ENCODE results near the gene TCN2. TPM values are rescaled to one million over a fixed set of nuclear protein-coding genes. Genes with fewer than 3 reads are reported as not detected.

The TCN2 gene
- total and polyA plus RNA-seq, 10 of the 15 experiments (the other 5 are each of a cell fraction or from before 2014, with no cell fraction given), result 5.4 to 21.8 (median 11.0) TPM

DNA sequence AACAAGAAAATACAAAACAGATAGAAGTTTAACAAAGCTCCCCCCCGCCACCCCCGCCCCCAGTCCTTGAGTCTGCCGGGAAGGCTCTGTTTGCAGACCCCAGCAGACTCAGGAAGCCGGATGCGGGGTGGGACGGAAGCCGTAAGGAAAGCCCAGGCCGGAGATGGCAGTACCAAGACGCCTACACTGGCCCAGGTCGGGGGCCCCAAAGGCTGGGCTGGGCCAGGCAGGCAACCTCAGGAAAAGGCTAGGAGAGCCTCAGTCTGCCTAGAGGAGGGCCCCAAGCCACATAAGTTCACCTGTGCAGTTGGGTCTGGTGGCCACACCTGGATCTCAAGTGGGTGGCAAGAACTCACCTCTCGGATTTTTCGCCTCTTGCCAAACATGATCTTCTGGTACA, 28.5 kb upstream of the TCN2 start:
- BruUV-seq (replicated peaks), result no TSS peak
- Histone ChIP-seq H3K4me2 (ENCODE audit: control insufficient read depth, insufficient read depth) (no peak overlapping the region), H3K4me1 (ENCODE audit: control insufficient read depth, insufficient read depth, low read length) (no peaks in the 10 kb centered on the region), H4K20me1 (ENCODE audit: control insufficient read depth, insufficient read depth) (no peaks in the 10 kb centered on the region), H2AFZ (ENCODE audit: control insufficient read depth, low read depth, low read length) (no peak overlapping the region), H3K9ac (ENCODE audit: control insufficient read depth, insufficient read depth, low read length) (no peak overlapping the region), H3K4me3 (no peak overlapping the region), H3K79me2 (ENCODE audit: control insufficient read depth, insufficient read depth, low read length) (no peaks in the 10 kb centered on the region), H3K36me3 (ENCODE audit: control insufficient read depth in 2 of 2, insufficient read depth in 2 of 2, low read length in 1 of 2) (peaks cover 19 to 45% of the 10 kb centered on the region in 2 experiments), H3K9me3 (replicated peaks; ENCODE audit: control insufficient read depth, insufficient read depth, low read length) (no peaks in the 10 kb centered on the region), H3K27ac (ENCODE audit: control insufficient read depth, insufficient read depth) (no peak overlapping the region), H3K27me3 (replicated peaks in 1 of 2; ENCODE audit: control insufficient read depth in 2 of 2, insufficient read depth in 2 of 2, low read length in 1 of 2) (no peaks in the 10 kb centered on the region)
- no peak for TF ChIP-seq ATF2 (IDR thresholded peaks at IDR 0.05; ENCODE audit: low read length)
- no peak for TF ChIP-seq HDAC2 (IDR thresholded peaks at IDR 0.05)
- TF ChIP-seq SIN3A (IDR thresholded peaks at IDR 0.05; ENCODE audit: low read depth, low read length), result no peak
- WGBS (ENCODE audit: insufficient coverage, insufficient replicate concordance, low lambda C conversion rate, missing lambda C conversion rate), result 92% methylated on average over 12 of the region's 12 CpGs
- no peak for ATAC-seq
- intact Hi-C loops (cut with micrococcal nuclease; ENCODE audit: unreplicated experiment) (no loop called here), in situ Hi-C loops (cut with MboI) (no loop called here)
- SMC1A ChIA-PET (ENCODE audit: uncharacterized antibody, unreplicated experiment), result no interaction called here
- FAIRE-seq, result no peak
- no peak for DNase-seq (ENCODE audit: low read depth, low spot score)
- RAD21 ChIA-PET (ENCODE audit: unreplicated experiment), result no interaction called here
- CTCF ChIA-PET, result no interaction called here
- POLR2A ChIA-PET, result no interaction called here

DNA sequence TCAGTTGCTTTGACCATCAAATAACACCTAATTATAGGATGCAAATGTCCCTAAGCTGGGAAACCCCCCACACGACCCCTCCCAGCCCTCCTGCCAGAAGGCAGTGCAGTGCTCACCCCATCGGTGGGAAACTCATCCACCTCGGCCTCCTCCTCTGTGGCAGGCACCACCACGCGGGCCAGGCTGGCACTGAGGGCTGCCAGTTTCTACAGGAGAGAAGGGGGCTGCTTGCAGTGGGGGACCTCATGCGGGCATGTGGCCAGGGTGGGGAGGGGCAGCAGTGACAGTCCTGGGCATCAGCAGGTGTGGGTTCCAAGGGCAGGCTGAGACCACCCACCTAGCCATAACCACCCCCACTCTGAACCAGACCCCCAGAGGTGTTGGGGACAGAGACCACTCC, 26.1 kb upstream of the TCN2 start:
- H3K36me3 ChIP-seq (ENCODE audit: control insufficient read depth in 2 of 2, insufficient read depth in 2 of 2, low read length in 1 of 2), result peaks cover 27 to 65% of the 10 kb centered on the region in 2 experiments
- H3K27ac ChIP-seq (ENCODE audit: control insufficient read depth, insufficient read depth), result no peak overlapping the region
- no peak overlapping the region for H3K4me3 ChIP-seq
- ChIA-PET CTCF (no interaction called here), SMC1A (ENCODE audit: uncharacterized antibody, unreplicated experiment) (no interaction called here), RAD21 (ENCODE audit: unreplicated experiment) (no interaction called here), POLR2A (no interaction called here)
- H3K9me3 ChIP-seq (replicated peaks; ENCODE audit: control insufficient read depth, insufficient read depth, low read length), result no peaks in the 10 kb centered on the region
- no peaks in the 10 kb centered on the region for H4K20me1 ChIP-seq (ENCODE audit: control insufficient read depth, insufficient read depth)
- H3K79me2 ChIP-seq (ENCODE audit: control insufficient read depth, insufficient read depth, low read length), result no peaks in the 10 kb centered on the region
- H3K4me1 ChIP-seq (ENCODE audit: control insufficient read depth, insufficient read depth, low read length), result no peaks in the 10 kb centered on the region
- BruUV-seq (replicated peaks), result no TSS peak
- intact Hi-C loops (cut with micrococcal nuclease; ENCODE audit: unreplicated experiment) (no loop called here), in situ Hi-C loops (cut with MboI) (no loop called here)
- FAIRE-seq (no peak), ATAC-seq (no peak), DNase-seq (ENCODE audit: low read depth, low spot score) (no peak)
- no peak overlapping the region for H3K4me2 ChIP-seq (ENCODE audit: control insufficient read depth, insufficient read depth)
- no peak overlapping the region for H2AFZ ChIP-seq (ENCODE audit: control insufficient read depth, low read depth, low read length)
- H3K27me3 ChIP-seq (replicated peaks in 1 of 2; ENCODE audit: control insufficient read depth in 2 of 2, insufficient read depth in 2 of 2, low read length in 1 of 2), result no peaks in the 10 kb centered on the region
- 58% methylated on average over 5 of the region's 6 CpGs for WGBS (ENCODE audit: insufficient coverage, insufficient replicate concordance, low lambda C conversion rate, missing lambda C conversion rate)
- no peak overlapping the region for H3K9ac ChIP-seq (ENCODE audit: control insufficient read depth, insufficient read depth, low read length)
- TF ChIP-seq, protein P1, sequence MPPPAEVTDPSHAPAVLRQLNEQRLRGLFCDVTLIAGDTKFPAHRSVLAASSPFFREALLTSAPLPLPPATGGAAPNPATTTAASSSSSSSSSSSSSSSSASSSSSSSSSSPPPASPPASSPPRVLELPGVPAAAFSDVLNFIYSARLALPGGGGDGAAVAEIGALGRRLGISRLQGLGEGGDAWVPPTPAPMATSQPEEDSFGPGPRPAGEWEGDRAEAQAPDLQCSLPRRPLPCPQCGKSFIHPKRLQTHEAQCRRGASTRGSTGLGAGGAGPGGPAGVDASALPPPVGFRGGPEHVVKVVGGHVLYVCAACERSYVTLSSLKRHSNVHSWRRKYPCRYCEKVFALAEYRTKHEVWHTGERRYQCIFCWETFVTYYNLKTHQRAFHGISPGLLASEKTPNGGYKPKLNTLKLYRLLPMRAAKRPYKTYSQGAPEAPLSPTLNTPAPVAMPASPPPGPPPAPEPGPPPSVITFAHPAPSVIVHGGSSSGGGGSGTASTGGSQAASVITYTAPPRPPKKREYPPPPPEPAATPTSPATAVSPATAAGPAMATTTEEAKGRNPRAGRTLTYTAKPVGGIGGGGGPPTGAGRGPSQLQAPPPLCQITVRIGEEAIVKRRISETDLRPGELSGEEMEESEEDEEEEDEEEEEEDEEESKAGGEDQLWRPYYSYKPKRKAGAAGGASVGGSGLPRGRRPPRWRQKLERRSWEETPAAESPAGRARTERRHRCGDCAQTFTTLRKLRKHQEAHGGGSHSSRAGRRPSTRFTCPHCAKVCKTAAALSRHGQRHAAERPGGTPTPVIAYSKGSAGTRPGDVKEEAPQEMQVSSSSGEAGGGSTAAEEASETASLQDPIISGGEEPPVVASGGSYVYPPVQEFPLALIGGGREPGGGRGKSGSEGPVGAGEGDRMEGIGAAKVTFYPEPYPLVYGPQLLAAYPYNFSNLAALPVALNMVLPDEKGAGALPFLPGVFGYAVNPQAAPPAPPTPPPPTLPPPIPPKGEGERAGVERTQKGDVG (CRISPR knock-in tag; IDR thresholded peaks at IDR 0.05), result no peak
- no peak for TF ChIP-seq BCL11A (IDR thresholded peaks at IDR 0.05; ENCODE audit: low read depth, low read length)
- TF ChIP-seq E4F1 (IDR thresholded peaks at IDR 0.05; ENCODE audit: borderline replicate concordance, partially characterized antibody), result no peak
- TF ChIP-seq YBX1 (IDR thresholded peaks at IDR 0.05), result no peak

All from GM12878 (cell line).